IMR-90 (cell line): ENCODE results near the gene HDHD2. TPM values are rescaled to one million over a fixed set of nuclear protein-coding genes. Genes with fewer than 3 reads are reported as not detected.

Experiments used
- ATAC-seq: fragments of 200-7000 bp; cut with Tn5 transposase; 2 replicates; pipeline ENCODE4 v1.9.1; 2020; ENCODE audit warnings: low read depth, mild to moderate bottlenecking, moderate library complexity
- BruUV-seq: library from RNA; stranded (reverse); fragments of 400-500 nt; replicated peaks from 2 replicates; lab custom pipeline; 2021; lab: Mats Ljungman, UMichigan
- CTCF ChIA-PET: fragments of 300-600 bp; formaldehyde crosslinking; extraction: SDS; loops from one replicate; lab custom pipeline; 2021; ENCODE audit warnings: antibody characterized with exemption; lab: Yijun Ruan, JAX
- POLR2A ChIA-PET: fragments of 300-600 bp; sonication (Branson Sonifier 250); formaldehyde crosslinking; loops from one replicate; lab custom pipeline; 2022; ENCODE audit warnings: antibody characterized with exemption; ENCODE audit not compliant: unreplicated experiment; lab: Charles Lee
- DNase-seq: peaks from one replicate; pipeline ENCODE4 v3.0.0; 2013
- H2AFZ ChIP-seq: replicated peaks from 2 replicates; pipeline ENCODE3; 2013; ENCODE audit warnings: low read length, mild to moderate bottlenecking; ENCODE audit not compliant: poor library complexity
- H2AK5ac ChIP-seq: 2 replicates; pipeline ENCODE4 v1.6.1; 2013; ENCODE audit warnings: low read depth, low read length, inconsistent platforms
- H2AK9ac ChIP-seq: replicated peaks from 2 replicates; pipeline ENCODE3; 2013; ENCODE audit warnings: mild to moderate bottlenecking, low read depth, low read length, moderate library complexity; ENCODE audit not compliant: poor library complexity
- H2BK120ac ChIP-seq: 2 replicates; pipeline ENCODE4 v1.6.1; 2013; ENCODE audit warnings: low read depth, low read length, inconsistent platforms
- H2BK15ac ChIP-seq: 3 replicates; pipeline ENCODE4 v1.6.1; 2013; ENCODE audit warnings: low read depth, low read length, inconsistent platforms
- H2BK20ac ChIP-seq: 2 replicates; pipeline ENCODE4 v1.6.1; 2013; ENCODE audit warnings: low read depth, mild to moderate bottlenecking, inconsistent platforms, low read length, moderate library complexity
- H2BK5ac ChIP-seq: 2 replicates; pipeline ENCODE4 v1.6.1; 2013; ENCODE audit warnings: mild to moderate bottlenecking, low read depth, low read length, inconsistent platforms; ENCODE audit not compliant: poor library complexity, severe bottlenecking
- H3K14ac ChIP-seq: replicated peaks from 2 replicates; pipeline ENCODE4 v1.6.1; 2013; ENCODE audit warnings: low read depth, low read length, inconsistent platforms
- H3K18ac ChIP-seq: 2 replicates; pipeline ENCODE4 v1.6.1; 2013; ENCODE audit warnings: low read depth, low read length, control low read depth
- H3K23ac ChIP-seq: 2 replicates; pipeline ENCODE4 v1.6.1; 2013; ENCODE audit warnings: low read depth, low read length, inconsistent platforms
- H3K27ac ChIP-seq: 2 replicates; pipeline ENCODE4 v1.5.1; 2013; ENCODE audit warnings: mild to moderate bottlenecking, control low read depth, low read length; ENCODE audit not compliant: insufficient read depth
- H3K27me3 ChIP-seq: 2 replicates; pipeline ENCODE4 v1.6.1; 2013; ENCODE audit warnings: low read length; ENCODE audit not compliant: control insufficient read depth, insufficient read depth
- H3K36me3 ChIP-seq: 2 replicates; pipeline ENCODE4 v1.6.1; 2013; ENCODE audit warnings: low read length, mixed read lengths; ENCODE audit not compliant: control insufficient read depth, insufficient read depth
- H3K4ac ChIP-seq: 2 replicates; pipeline ENCODE4 v1.6.1; 2013; ENCODE audit warnings: low read depth, low read length, inconsistent platforms
- H3K4me1 ChIP-seq: 2 replicates; pipeline ENCODE4 v1.6.1; 2013; ENCODE audit warnings: low read length, mixed read lengths; ENCODE audit not compliant: control insufficient read depth, insufficient read depth
- H3K4me2 ChIP-seq: 2 replicates; pipeline ENCODE4 v1.6.1; 2013; ENCODE audit warnings: low read depth, mild to moderate bottlenecking, control low read depth, low read length, moderate library complexity
- H3K4me3 ChIP-seq: 2 replicates; pipeline ENCODE4 v1.5.1; 2013; ENCODE audit warnings: low read depth, mild to moderate bottlenecking, control low read depth, low read length, moderate library complexity; ENCODE audit not compliant: insufficient read depth
- H3K56ac ChIP-seq: 2 replicates; pipeline ENCODE4 v1.6.1; 2013; ENCODE audit warnings: low read length, inconsistent platforms; ENCODE audit not compliant: insufficient read depth; ENCODE audit errors: extremely low read depth
- H3K79me1 ChIP-seq, 2 experiments: 2 replicates each; pipeline ENCODE4 v1.6.1; 2013; ENCODE audit warnings: low read length in 2 of 2, inconsistent platforms in 1 of 2, low read depth in 1 of 2
- H3K9ac ChIP-seq: 2 replicates; pipeline ENCODE4 v1.6.1; 2013; ENCODE audit warnings: low read depth, low read length, control low read depth
- H3K9me1 ChIP-seq: 2 replicates; pipeline ENCODE4 v1.6.1; 2013; ENCODE audit warnings: low read length, inconsistent platforms; ENCODE audit not compliant: insufficient read depth
- H3K9me3 ChIP-seq: 2 replicates; pipeline ENCODE4 v1.6.1; 2013; ENCODE audit warnings: low read length; ENCODE audit not compliant: control insufficient read depth, insufficient read depth
- H4K20me1 ChIP-seq: 2 replicates; pipeline ENCODE4 v1.6.1; 2013; ENCODE audit warnings: low read length, inconsistent platforms; ENCODE audit not compliant: insufficient read depth
- H4K5ac ChIP-seq: 2 replicates; pipeline ENCODE4 v1.6.1; 2013; ENCODE audit warnings: mild to moderate bottlenecking, low read depth, low read length, control low read depth
- H4K8ac ChIP-seq, 2 experiments: 2 replicates each; pipeline ENCODE4 v1.6.1; 2013; ENCODE audit warnings: low read depth in 2 of 2, low read length in 2 of 2, control low read depth in 1 of 2, inconsistent platforms in 1 of 2
- H4K91ac ChIP-seq: 2 replicates; pipeline ENCODE4 v1.6.1; 2013; ENCODE audit warnings: low read depth, low read length, inconsistent platforms; ENCODE audit not compliant: insufficient read depth
- ELK1 ChIP-seq: fragments of 150-350 bp; IDR thresholded peaks from 2 replicates; pipeline ENCODE4 v1.6.1; 2016; ENCODE audit warnings: low read depth, mild to moderate bottlenecking, low read length, moderate library complexity, borderline replicate concordance
- FOS ChIP-seq: fragments of 150-350 bp; IDR thresholded peaks from 2 replicates; pipeline ENCODE4 v1.6.1; 2016; ENCODE audit warnings: low read depth, low read length
- MAFK ChIP-seq: IDR thresholded peaks from 2 replicates; pipeline ENCODE4 v1.6.1; 2012; ENCODE audit warnings: low read depth, low read length, improper control_type of control experiment
- MAZ ChIP-seq: IDR thresholded peaks from 2 replicates; pipeline ENCODE4 v1.6.1; 2012; ENCODE audit warnings: low read depth, mild to moderate bottlenecking, low read length, improper control_type of control experiment, moderate library complexity, borderline replicate concordance
- RAD21 ChIP-seq: IDR thresholded peaks from 2 replicates; pipeline ENCODE4 v1.6.1; 2012; ENCODE audit warnings: low read length, improper control_type of control experiment
- WGBS, 2 experiments: methylation state at CpG; one replicate each; pipeline versions ENCODE4 v1.1.5 to v1.1.7; 2013; ENCODE audit warnings: missing lambda C conversion rate in 2 of 2; ENCODE audit not compliant: insufficient read length in 1 of 2; ENCODE audit errors: extremely low coverage in 2 of 2; 5-methylcytosine and 5-hydroxymethylcytosine counted together
- dilution Hi-C: fragments of 300-500 bp; cut with HindIII; formaldehyde crosslinking; loops from one replicate; pipeline ENCODE4 v1.14.3; 2018; ENCODE audit warnings: low sequenced_read_pairs; ENCODE audit not compliant: unreplicated experiment
- in situ Hi-C: fragments of 300-500 bp; cut with MboI; formaldehyde crosslinking; loops from 3 replicates; pipeline ENCODE4 v1.14.3; 2019; ENCODE audit warnings: low sequenced_read_pairs, inconsistent platforms, mixed read lengths
- intact Hi-C: fragments of 100-400 bp; cut with micrococcal nuclease; formaldehyde crosslinking; loops from 2 replicates; pipeline ENCODE4 v1.10.0; 2022
- polyA plus RNA-seq, 3 experiments: library from polyadenylated mRNA; depleted of rRNA; stranded (reverse); fragments of >200 nt; gene quantifications; 2 replicates each; pipeline ENCODE4 v1.2.3, GENCODE V29; 2012; ENCODE audit warnings: low replicate concordance in 1 of 3
- total RNA-seq: library from RNA; depleted of rRNA; stranded (reverse); fragments of >200 nt; gene quantifications from 2 replicates; pipeline ENCODE4 v1.2.3, GENCODE V29; 2012

The HDHD2 gene
- total and polyA plus RNA-seq, 2 of the 4 experiments (the other 2 are of a cell fraction), result 7.2 to 18.6 TPM

- no peak for TF ChIP-seq MAZ
- TF ChIP-seq MAFK, result no peak
- TF ChIP-seq FOS, result no peak
- TF ChIP-seq ELK1, result no peak
- no peak for TF ChIP-seq RAD21
- ATAC-seq (no peak), DNase-seq (no peak)
- Histone ChIP-seq H2AK5ac (no peak overlapping the region), H2BK15ac (no peak overlapping the region), H4K91ac (no peak overlapping the region), H3K27me3 (no peaks in the 10 kb centered on the region), H4K20me1 (no peaks in the 10 kb centered on the region), H2BK20ac (no peak overlapping the region), H2BK120ac (no peak overlapping the region), H3K79me1 (no peaks in the 10 kb centered on the region), H3K27ac (no peak overlapping the region), H3K4ac (no peak overlapping the region), H2AFZ (no peak overlapping the region), H4K5ac (no peak overlapping the region), H3K4me2 (no peak overlapping the region), H2AK9ac (no peak overlapping the region), H4K8ac (no peak overlapping the region), H3K9ac (no peak overlapping the region), H3K23ac (no peak overlapping the region), H3K56ac (no peak overlapping the region), H3K9me1 (no peaks in the 10 kb centered on the region), H3K18ac (no peak overlapping the region), H3K14ac (no peak overlapping the region), H3K9me3 (no peaks in the 10 kb centered on the region), H3K4me1 (no peaks in the 10 kb centered on the region), H3K4me3 (no peak overlapping the region), H2BK5ac (no peak overlapping the region), H3K36me3 (no peaks in the 10 kb centered on the region)
- ChIA-PET CTCF (no interaction called here), POLR2A (no interaction called here)
- in situ Hi-C loops (no loop called here), intact Hi-C loops (no loop called here), dilution Hi-C loops (no loop called here)
- WGBS, 2 experiments, result no CpG with 5 or more reads among the region's 2 CpGs
- BruUV-seq, result no TSS peak
Measured at GRCh38 chr18:47081578-47081977, 68.7 kb downstream of the HDHD2 start.
